NCI-H2081 treated with DMSO at 0.1 percent for 48 hours (cell line): ENCODE data around the gene TCP11L2.

ENCODE experiments used
- DNase-seq: peaks from one replicate; lab custom pipeline; 2025; lab: John Stamatoyannopoulos, UW

The TCP11L2 gene

GRCh38 chr12:106302401-106303201 is at the start of gene TCP11L2:
TSS of gene TCP11L2 (plus strand) at chr12:106302733. CDS start at chr12:106311076, 8,343 bp downstream.
- DNase-seq, result no peak

- DNase-seq, result no peak
Observed at GRCh38 chr12:106254724-106255123, 47.8 kb upstream of the TCP11L2 start.

GRCh38 chr12:106255493-106255892 is 47.0 kb upstream of the TCP11L2 start:
- no peak for DNase-seq

GRCh38 chr12:106255952-106256351 is 46.6 kb upstream of the TCP11L2 start:
- no peak for DNase-seq

- DNase-seq, result no peak
Observed at GRCh38 chr12:106256524-106256923, 46.0 kb upstream of the TCP11L2 start.

GRCh38 chr12:106258226-106258625 is 44.3 kb upstream of the TCP11L2 start:
- no peak for DNase-seq

GRCh38 chr12:106258935-106259334 is 43.6 kb upstream of the TCP11L2 start:
- DNase-seq, result no peak

GRCh38 chr12:106265116-106265515 is 37.4 kb upstream of the TCP11L2 start:
- no peak for DNase-seq

GRCh38 chr12:106267535-106267934 is 35.0 kb upstream of the TCP11L2 start:
- DNase-seq, result no peak

GRCh38 chr12:106269150-106269771 is 33.3 kb upstream of the TCP11L2 start:
- no peak for DNase-seq

GRCh38 chr12:106271575-106272505 is 30.7 kb upstream of the TCP11L2 start:
- DNase-seq, result no peak

- DNase-seq, result no peak
Observed at GRCh38 chr12:106273491-106273890, 29.0 kb upstream of the TCP11L2 start.

- DNase-seq, result no peak
Observed at GRCh38 chr12:106274012-106274411, 28.5 kb upstream of the TCP11L2 start.

GRCh38 chr12:106274575-106275121 is 27.9 kb upstream of the TCP11L2 start:
- DNase-seq, result no peak

- no peak for DNase-seq
Observed at GRCh38 chr12:106275458-106275857, 27.1 kb upstream of the TCP11L2 start.

- DNase-seq, result no peak
Observed at GRCh38 chr12:106276032-106276740, 26.3 kb upstream of the TCP11L2 start.

GRCh38 chr12:106280106-106280505 is 22.4 kb upstream of the TCP11L2 start:
- no peak for DNase-seq

- DNase-seq, result no peak
Observed at GRCh38 chr12:106281056-106281782, 21.3 kb upstream of the TCP11L2 start.

- DNase-seq, result no peak
Observed at GRCh38 chr12:106281804-106282203, 20.7 kb upstream of the TCP11L2 start.

- DNase-seq, result no peak
Observed at GRCh38 chr12:106282457-106283097, 20.0 kb upstream of the TCP11L2 start.
